ENCODE results near the gene EEF2KMT. TPM values are rescaled to one million over a fixed set of nuclear protein-coding genes. Genes with fewer than 3 reads are reported as not detected.

Gene EEF2KMT
- total and polyA plus RNA-seq, 4 donors = 3.4 to 14.2 (median 10.2) TPM

DNA sequence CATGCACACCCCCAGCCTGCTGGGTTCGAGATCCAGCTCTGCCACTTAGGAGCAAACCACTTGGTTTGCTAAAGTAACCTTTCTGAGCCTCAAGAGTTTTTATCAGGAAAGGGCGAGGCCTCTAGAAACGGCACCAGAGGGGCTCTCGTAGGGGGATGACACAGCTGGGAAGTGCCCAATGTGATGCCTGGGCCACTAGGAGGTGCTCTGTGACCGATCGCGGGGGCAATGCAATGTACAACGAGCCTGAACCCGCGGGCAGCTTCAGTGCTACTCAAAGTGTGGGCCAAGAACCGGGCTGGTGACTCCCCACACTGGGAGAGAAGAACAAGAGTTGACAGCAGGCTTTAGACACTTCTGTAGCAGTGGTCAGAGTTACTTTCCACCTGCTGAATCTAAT, 41.2 kb downstream of the EEF2KMT start:
- H3K9me3 ChIP-seq (ENCODE audit: control insufficient read depth in 4 of 4, insufficient read depth in 3 of 4, low read length in 3 of 4) = peaks cover 0 to 1% (median 0%) of the 10 kb centered on the region in 4 donors
- no peaks in the 10 kb centered on the region for H3K4me1 ChIP-seq (ENCODE audit: control insufficient read depth in 5 of 5, insufficient read depth in 5 of 5, low read length in 5 of 5)
- WGBS, 2 donors = 8 to 13% methylated on average over 11 of the region's 11 CpGs
- peak; percentile 31 to 42 (median 33) for DNase-seq
- no peak for ATAC-seq (ENCODE audit: insufficient read depth, low FRiP score)
- peaks cover 0 to 7% (median 0%) of the 10 kb centered on the region in 4 donors for H3K36me3 ChIP-seq (ENCODE audit: control insufficient read depth in 4 of 4, insufficient read depth in 4 of 4, low read length in 4 of 4)
- H3K27me3 ChIP-seq (ENCODE audit: control insufficient read depth in 3 of 3, insufficient read depth in 3 of 3, low read length in 2 of 3) = no peaks in the 10 kb centered on the region
- TF ChIP-seq, protein P1, sequence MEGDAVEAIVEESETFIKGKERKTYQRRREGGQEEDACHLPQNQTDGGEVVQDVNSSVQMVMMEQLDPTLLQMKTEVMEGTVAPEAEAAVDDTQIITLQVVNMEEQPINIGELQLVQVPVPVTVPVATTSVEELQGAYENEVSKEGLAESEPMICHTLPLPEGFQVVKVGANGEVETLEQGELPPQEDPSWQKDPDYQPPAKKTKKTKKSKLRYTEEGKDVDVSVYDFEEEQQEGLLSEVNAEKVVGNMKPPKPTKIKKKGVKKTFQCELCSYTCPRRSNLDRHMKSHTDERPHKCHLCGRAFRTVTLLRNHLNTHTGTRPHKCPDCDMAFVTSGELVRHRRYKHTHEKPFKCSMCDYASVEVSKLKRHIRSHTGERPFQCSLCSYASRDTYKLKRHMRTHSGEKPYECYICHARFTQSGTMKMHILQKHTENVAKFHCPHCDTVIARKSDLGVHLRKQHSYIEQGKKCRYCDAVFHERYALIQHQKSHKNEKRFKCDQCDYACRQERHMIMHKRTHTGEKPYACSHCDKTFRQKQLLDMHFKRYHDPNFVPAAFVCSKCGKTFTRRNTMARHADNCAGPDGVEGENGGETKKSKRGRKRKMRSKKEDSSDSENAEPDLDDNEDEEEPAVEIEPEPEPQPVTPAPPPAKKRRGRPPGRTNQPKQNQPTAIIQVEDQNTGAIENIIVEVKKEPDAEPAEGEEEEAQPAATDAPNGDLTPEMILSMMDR (IDR thresholded peaks at IDR 0.05; ENCODE audit: control extremely low read depth, extremely low read depth) = no peak
- no peak overlapping the region for H3K4me3 ChIP-seq
- H3K9ac ChIP-seq (ENCODE audit: insufficient read depth in 1 of 2, low read length in 2 of 2) = no peak overlapping the region
- H3K27ac ChIP-seq (ENCODE audit: low read depth in 1 of 2, low read length in 1 of 2) = no peak overlapping the region

DNA sequence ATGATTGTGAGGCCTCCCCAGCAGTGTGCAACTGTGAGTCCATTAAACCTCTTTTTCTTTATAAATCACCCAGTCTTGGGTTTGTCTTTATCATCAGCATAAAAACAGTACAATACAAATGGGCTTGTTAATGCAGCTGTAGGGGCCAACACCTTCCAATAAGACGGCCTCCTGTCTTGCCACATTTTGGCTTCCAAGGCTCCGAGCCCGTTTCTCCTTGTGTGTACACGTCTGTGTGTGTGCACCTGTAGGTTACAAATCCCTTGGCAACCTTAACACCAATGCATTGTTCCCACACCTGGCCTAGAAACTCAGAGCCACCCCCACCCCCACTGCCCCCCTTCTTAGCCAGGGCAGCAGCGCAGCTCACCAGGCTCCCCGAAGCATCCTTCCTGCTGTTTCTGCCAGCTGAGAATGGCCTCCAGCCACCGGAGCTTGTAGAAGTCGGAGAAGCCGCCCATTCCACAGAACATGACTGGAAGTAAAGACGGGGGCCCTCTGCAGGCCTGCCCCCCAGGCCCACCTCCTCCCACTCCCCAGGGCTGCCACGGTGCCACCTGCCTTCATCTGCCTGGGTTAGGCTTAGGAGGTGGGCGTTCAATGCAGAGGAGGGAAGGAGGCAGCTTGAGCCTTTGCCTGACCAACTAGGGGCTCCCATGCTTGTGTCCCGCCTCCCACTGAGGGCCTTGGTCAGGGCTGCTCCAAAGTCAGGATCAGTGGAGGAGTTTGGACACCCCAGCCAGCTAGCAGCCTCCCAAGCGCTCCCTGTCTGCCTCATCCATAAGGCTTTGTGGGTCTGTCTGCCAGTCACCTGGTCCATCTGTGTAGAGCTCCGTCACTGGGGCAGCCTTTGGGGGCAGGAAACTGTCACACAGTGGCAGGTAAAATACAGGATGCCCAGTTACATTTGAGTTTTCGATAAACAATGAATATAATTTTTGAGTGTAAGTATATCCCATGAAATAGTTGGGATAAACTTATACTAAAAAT, 42.4 kb downstream of the EEF2KMT start:
- DNase-seq (no peak), ATAC-seq (ENCODE audit: insufficient read depth, low FRiP score) (no peak)
- Histone ChIP-seq H3K4me3 (no peak overlapping the region), H3K27ac (ENCODE audit: low read depth in 1 of 2, low read length in 1 of 2) (no peak overlapping the region), H3K27me3 (ENCODE audit: control insufficient read depth in 3 of 3, insufficient read depth in 3 of 3, low read length in 2 of 3) (no peaks in the 10 kb centered on the region), H3K9me3 (ENCODE audit: control insufficient read depth in 4 of 4, insufficient read depth in 3 of 4, low read length in 3 of 4) (peaks cover 0 to 3% (median under 1%) of the 10 kb centered on the region in 4 donors), H3K9ac (ENCODE audit: insufficient read depth in 1 of 2, low read length in 2 of 2) (no peak overlapping the region), H3K4me1 (ENCODE audit: control insufficient read depth in 5 of 5, insufficient read depth in 5 of 5, low read length in 5 of 5) (no peaks in the 10 kb centered on the region), H3K36me3 (ENCODE audit: control insufficient read depth in 4 of 4, insufficient read depth in 4 of 4, low read length in 4 of 4) (peaks cover 0 to 7% (median 0%) of the 10 kb centered on the region in 4 donors)
- TF ChIP-seq, protein P1 (IDR thresholded peaks at IDR 0.05; ENCODE audit: control extremely low read depth, extremely low read depth) = no peak
- 90 to 94% methylated on average over 16 of the region's 16 CpGs for WGBS, 2 donors

DNA sequence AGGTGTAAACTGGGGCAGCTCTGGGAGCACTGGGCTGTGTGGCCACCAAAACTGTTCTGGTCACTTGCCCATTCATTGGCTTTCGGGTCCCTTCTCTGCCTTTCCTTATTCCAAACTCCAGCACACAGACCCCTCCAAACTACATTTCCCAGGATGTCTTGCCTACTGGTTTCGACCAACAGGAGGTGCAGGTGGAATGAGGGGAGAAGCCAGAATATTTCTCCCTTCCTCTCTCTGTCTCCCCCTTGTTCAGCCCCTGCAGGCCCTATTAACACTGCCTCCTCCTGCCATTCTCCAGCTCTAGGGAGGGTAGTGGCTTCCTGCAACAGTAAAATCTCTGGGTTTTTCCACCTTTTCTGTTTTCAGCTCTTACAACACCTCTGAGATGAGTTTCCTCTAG, 50.7 kb downstream of the EEF2KMT start:
- TF ChIP-seq, protein P1 (IDR thresholded peaks at IDR 0.05; ENCODE audit: control extremely low read depth, extremely low read depth) = no peak
- Histone ChIP-seq H3K27me3 (ENCODE audit: control insufficient read depth in 3 of 3, insufficient read depth in 3 of 3, low read length in 2 of 3) (no peaks in the 10 kb centered on the region), H3K4me1 (ENCODE audit: control insufficient read depth in 5 of 5, insufficient read depth in 5 of 5, low read length in 5 of 5) (no peaks in the 10 kb centered on the region), H3K4me3 (no peak overlapping the region), H3K36me3 (ENCODE audit: control insufficient read depth in 4 of 4, insufficient read depth in 4 of 4, low read length in 4 of 4) (peaks cover 0 to 13% (median 1%) of the 10 kb centered on the region in 4 donors), H3K27ac (ENCODE audit: low read depth in 1 of 2, low read length in 1 of 2) (no peak overlapping the region), H3K9me3 (ENCODE audit: control insufficient read depth in 4 of 4, insufficient read depth in 3 of 4, low read length in 3 of 4) (peaks cover 0 to 3% (median 0%) of the 10 kb centered on the region in 4 donors), H3K9ac (ENCODE audit: insufficient read depth in 1 of 2, low read length in 2 of 2) (no peak overlapping the region)
- no peak for ATAC-seq (ENCODE audit: insufficient read depth, low FRiP score)
- 81 to 86% methylated on average over 2 of the region's 2 CpGs for WGBS, 2 donors
- no peak for DNase-seq

Measured in lung (tissue), 12 donors.